Mesendoderm (in vitro differentiated cells): ENCODE results near the gene TCAP.

Source experiments
- DNase-seq: peaks from one replicate; pipeline ENCODE4 v3.0.0; 2013
- H2AK5ac ChIP-seq: 2 replicates; pipeline ENCODE4 v1.6.1; 2013; ENCODE audit warnings: low read length, inconsistent platforms
- H2BK120ac ChIP-seq: 2 replicates; pipeline ENCODE4 v1.6.1; 2013; ENCODE audit warnings: low read depth, mild to moderate bottlenecking, low read length, moderate library complexity, mixed read lengths
- H2BK15ac ChIP-seq: replicated peaks from 2 replicates; pipeline ENCODE4 v1.6.1; 2013; ENCODE audit warnings: low read depth, mild to moderate bottlenecking, moderate library complexity
- H2BK5ac ChIP-seq: 2 replicates; pipeline ENCODE4 v1.6.1; 2013; ENCODE audit warnings: low read length, inconsistent platforms
- H3K18ac ChIP-seq: 2 replicates; pipeline ENCODE4 v1.6.1; 2013; ENCODE audit warnings: mild to moderate bottlenecking, low read length, mixed read lengths
- H3K23ac ChIP-seq: one replicate; pipeline ENCODE4 v1.6.1; 2013; ENCODE audit warnings: low read length
- H3K27ac ChIP-seq: 2 replicates; pipeline ENCODE4 v1.5.1; 2013; ENCODE audit warnings: low read depth, mild to moderate bottlenecking, inconsistent platforms, low read length, moderate library complexity
- H3K27me3 ChIP-seq: 2 replicates; pipeline ENCODE4 v1.6.1; 2013; ENCODE audit warnings: low read length, control low read depth, mild to moderate bottlenecking, inconsistent platforms; ENCODE audit not compliant: insufficient read depth, poor library complexity
- H3K36me3 ChIP-seq: 2 replicates; pipeline ENCODE4 v1.6.1; 2013; ENCODE audit warnings: low read length, inconsistent platforms; ENCODE audit not compliant: control insufficient read depth, insufficient read depth
- H3K4ac ChIP-seq: one replicate; pipeline ENCODE4 v1.6.1; 2013; ENCODE audit warnings: low read depth, mild to moderate bottlenecking, low read length, moderate library complexity
- H3K4me1 ChIP-seq: 2 replicates; pipeline ENCODE4 v1.6.1; 2013; ENCODE audit warnings: low read depth, low read length, inconsistent platforms; ENCODE audit not compliant: control insufficient read depth
- H3K4me2 ChIP-seq: 2 replicates; pipeline ENCODE4 v1.6.1; 2013; ENCODE audit warnings: low read length
- H3K4me3 ChIP-seq: 2 replicates; pipeline ENCODE4 v1.5.1; 2013; ENCODE audit warnings: mild to moderate bottlenecking, low read length
- H3K56ac ChIP-seq: one replicate; pipeline ENCODE4 v1.6.1; 2013; ENCODE audit warnings: low read length
- H3K79me1 ChIP-seq: 2 replicates; pipeline ENCODE4 v1.6.1; 2013; ENCODE audit warnings: low read length, inconsistent platforms
- H3K79me2 ChIP-seq: 2 replicates; pipeline ENCODE4 v1.6.1; 2013; ENCODE audit warnings: mild to moderate bottlenecking, low read length; ENCODE audit not compliant: control insufficient read depth, insufficient read depth
- H3K9ac ChIP-seq: 2 replicates; pipeline ENCODE4 v1.6.1; 2013; ENCODE audit warnings: low read length, inconsistent platforms
- H4K5ac ChIP-seq: one replicate; pipeline ENCODE4 v1.6.1; 2013; ENCODE audit warnings: low read length
- H4K8ac ChIP-seq: one replicate; pipeline ENCODE4 v1.6.1; 2013; ENCODE audit warnings: low read depth, mild to moderate bottlenecking, control low read depth, low read length, moderate library complexity
- WGBS: extraction: QIAGEN DNeasy Blood & Tissue Kit; methylation state at CpG from one replicate; pipeline ENCODE4 v1.1.7; 2013; ENCODE audit warnings: low lambda C conversion rate, missing lambda C conversion rate; ENCODE audit not compliant: insufficient coverage; ENCODE audit errors: extremely low coverage; 5-methylcytosine and 5-hydroxymethylcytosine counted together

Gene TCAP

GRCh38 chr17:39641883-39642282, 23.3 kb upstream of the TCAP start:
- Histone ChIP-seq H2AK5ac (no peak overlapping the region), H3K79me1 (peaks cover 38% of the 10 kb centered on the region), H3K18ac (no peak overlapping the region), H4K8ac (no peak overlapping the region), H3K23ac (no peak overlapping the region), H3K4me2 (no peak overlapping the region), H3K79me2 (peaks cover 13% of the 10 kb centered on the region), H3K27ac (no peak overlapping the region), H3K56ac (no peak overlapping the region), H2BK5ac (no peak overlapping the region), H3K36me3 (no peaks in the 10 kb centered on the region), H3K4me1 (peaks cover 13% of the 10 kb centered on the region), H2BK120ac (no peak overlapping the region), H3K4ac (no peak overlapping the region), H4K5ac (no peak overlapping the region), H3K4me3 (no peak overlapping the region), H3K27me3 (no peaks in the 10 kb centered on the region), H3K9ac (no peak overlapping the region), H2BK15ac (no peak overlapping the region)
- no CpG with 5 or more reads among the region's 7 CpGs for WGBS
- no peak for DNase-seq

GRCh38 chr17:39642291-39643074, 22.7 kb upstream of the TCAP start:
- WGBS, result no CpG with 5 or more reads among the region's 9 CpGs
- Histone ChIP-seq H3K36me3 (no peaks in the 10 kb centered on the region), H3K9ac (no peak overlapping the region), H2BK15ac (no peak overlapping the region), H3K79me2 (peaks cover 13% of the 10 kb centered on the region), H2BK120ac (no peak overlapping the region), H3K4ac (no peak overlapping the region), H3K27me3 (no peaks in the 10 kb centered on the region), H2AK5ac (no peak overlapping the region), H3K79me1 (peaks cover 40% of the 10 kb centered on the region), H3K4me1 (peaks cover 13% of the 10 kb centered on the region), H4K8ac (no peak overlapping the region), H3K27ac (no peak overlapping the region), H3K23ac (no peak overlapping the region), H3K18ac (no peak overlapping the region), H2BK5ac (no peak overlapping the region), H3K4me3 (no peak overlapping the region), H4K5ac (no peak overlapping the region), H3K4me2 (no peak overlapping the region), H3K56ac (no peak overlapping the region)
- DNase-seq, result no peak

- H3K4me1 ChIP-seq, result peaks cover 9% of the 10 kb centered on the region
- no peak overlapping the region for H3K4ac ChIP-seq
- DNase-seq, result no peak
- no peak overlapping the region for H2BK15ac ChIP-seq
- no peaks in the 10 kb centered on the region for H3K36me3 ChIP-seq
- H2BK120ac ChIP-seq, result no peak overlapping the region
- no peak overlapping the region for H2BK5ac ChIP-seq
- H3K79me1 ChIP-seq, result peaks cover 36% of the 10 kb centered on the region
- no peak overlapping the region for H3K4me3 ChIP-seq
- H3K23ac ChIP-seq, result no peak overlapping the region
- no peak overlapping the region for H3K27ac ChIP-seq
- no peak overlapping the region for H3K9ac ChIP-seq
- no peaks in the 10 kb centered on the region for H3K27me3 ChIP-seq
- no peak overlapping the region for H2AK5ac ChIP-seq
- H3K4me2 ChIP-seq, result no peak overlapping the region
- peaks cover 8% of the 10 kb centered on the region for H3K79me2 ChIP-seq
- no peak overlapping the region for H4K8ac ChIP-seq
- H3K56ac ChIP-seq, result peak overlapping the region; percentile 17
- no peak overlapping the region for H3K18ac ChIP-seq
- no CpG with 5 or more reads among the region's 4 CpGs for WGBS
- no peak overlapping the region for H4K5ac ChIP-seq
Measured at GRCh38 chr17:39643271-39643670, 21.9 kb upstream of the TCAP start.

GRCh38 chr17:39647256-39647655, 17.9 kb upstream of the TCAP start:
- Histone ChIP-seq H4K5ac (no peak overlapping the region), H2BK120ac (no peak overlapping the region), H3K23ac (no peak overlapping the region), H3K79me1 (peaks cover 19% of the 10 kb centered on the region), H3K4me2 (no peak overlapping the region), H3K27ac (no peak overlapping the region), H2AK5ac (no peak overlapping the region), H2BK5ac (no peak overlapping the region), H3K56ac (no peak overlapping the region), H3K36me3 (no peaks in the 10 kb centered on the region), H2BK15ac (no peak overlapping the region), H3K27me3 (no peaks in the 10 kb centered on the region), H3K9ac (no peak overlapping the region), H3K18ac (no peak overlapping the region), H3K79me2 (peaks cover 1% of the 10 kb centered on the region), H4K8ac (no peak overlapping the region), H3K4ac (no peak overlapping the region), H3K4me1 (peaks cover 7% of the 10 kb centered on the region), H3K4me3 (no peak overlapping the region)
- no peak for DNase-seq
- no CpG with 5 or more reads among the region's 5 CpGs for WGBS

GRCh38 chr17:39648616-39649366, 16.4 kb upstream of the TCAP start:
- H3K23ac ChIP-seq, result peak overlapping the region; percentile 20
- no CpG with 5 or more reads among the region's 15 CpGs for WGBS

More at GRCh38 chr17:39648616-39649366, 16.4 kb upstream of the TCAP start:
- H3K27ac ChIP-seq, result no peak overlapping the region
- H4K8ac ChIP-seq, result no peak overlapping the region
- no peak overlapping the region for H3K4me3 ChIP-seq
- H3K4ac ChIP-seq, result no peak overlapping the region
- no peak overlapping the region for H4K5ac ChIP-seq
- peaks cover 15% of the 10 kb centered on the region for H3K4me1 ChIP-seq
- H3K4me2 ChIP-seq, result no peak overlapping the region
- H3K18ac ChIP-seq, result no peak overlapping the region
- H3K79me2 ChIP-seq, result no peaks in the 10 kb centered on the region
- H2BK15ac ChIP-seq, result no peak overlapping the region
- H2BK5ac ChIP-seq, result no peak overlapping the region
- H3K9ac ChIP-seq, result no peak overlapping the region
- no peak overlapping the region for H2AK5ac ChIP-seq
- H3K56ac ChIP-seq, result peak overlapping the region; percentile 39
- peaks cover 7% of the 10 kb centered on the region for H3K79me1 ChIP-seq
- no peaks in the 10 kb centered on the region for H3K27me3 ChIP-seq
- H3K36me3 ChIP-seq, result no peaks in the 10 kb centered on the region
- H2BK120ac ChIP-seq, result no peak overlapping the region
- no peak for DNase-seq
